SK-N-DZ (cell line): Measurements from ENCODE around the gene NMRAL1.

Experiments
- DNase-seq: peaks from one replicate; pipeline ENCODE4 v3.0.0-alpha.2; 2015; ENCODE audit warnings: low spot score

NMRAL1 gene

GRCh38 chr16:4505356-4506147 lies 31.1 kb upstream of the NMRAL1 start:
- DNase-seq: no peak

DNA sequence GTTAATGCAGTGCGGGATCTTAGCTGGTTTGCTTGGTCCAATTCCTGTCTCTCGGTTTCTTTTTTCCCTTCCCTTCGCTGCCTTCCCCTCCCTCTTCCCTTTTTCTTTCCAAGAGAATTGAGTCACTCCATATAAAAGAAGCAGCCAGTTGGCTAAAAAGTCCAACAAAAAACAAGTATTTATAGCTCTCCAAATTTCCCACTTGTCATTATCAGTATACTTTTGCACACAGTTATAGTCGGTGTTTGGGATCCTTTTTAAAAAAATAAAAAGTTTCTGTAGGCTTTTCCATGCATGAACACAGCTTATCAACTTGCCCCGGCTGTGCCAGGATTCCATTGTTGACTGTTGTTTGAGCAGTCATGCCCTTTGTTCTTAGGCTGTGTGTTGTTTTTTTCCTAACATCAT lies 26.6 kb upstream of the NMRAL1 start:
- DNase-seq: no peak

DNA sequence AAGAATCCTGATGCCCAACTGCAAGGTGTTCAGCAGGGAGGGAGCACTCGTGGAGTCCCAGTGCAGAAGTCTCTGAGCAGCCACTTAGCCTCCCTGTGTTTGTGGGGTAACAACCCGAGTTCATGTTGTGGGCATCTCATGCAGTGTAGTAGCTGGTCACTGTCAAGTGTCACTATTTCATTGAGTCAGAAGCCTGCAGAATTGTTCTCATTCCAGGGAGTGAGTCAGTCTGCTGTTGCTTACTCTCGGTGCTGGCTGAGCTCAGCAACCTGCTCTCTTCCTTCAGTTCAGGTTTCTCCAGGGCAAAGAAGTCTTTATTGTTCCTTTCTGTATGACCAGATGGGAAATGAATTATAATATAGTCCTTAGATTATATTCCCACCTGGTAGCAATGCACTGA lies 25.8 kb upstream of the NMRAL1 start:
- no peak for DNase-seq

GRCh38 chr16:4499196-4499555 lies 24.8 kb upstream of the NMRAL1 start:
- no peak for DNase-seq

DNA sequence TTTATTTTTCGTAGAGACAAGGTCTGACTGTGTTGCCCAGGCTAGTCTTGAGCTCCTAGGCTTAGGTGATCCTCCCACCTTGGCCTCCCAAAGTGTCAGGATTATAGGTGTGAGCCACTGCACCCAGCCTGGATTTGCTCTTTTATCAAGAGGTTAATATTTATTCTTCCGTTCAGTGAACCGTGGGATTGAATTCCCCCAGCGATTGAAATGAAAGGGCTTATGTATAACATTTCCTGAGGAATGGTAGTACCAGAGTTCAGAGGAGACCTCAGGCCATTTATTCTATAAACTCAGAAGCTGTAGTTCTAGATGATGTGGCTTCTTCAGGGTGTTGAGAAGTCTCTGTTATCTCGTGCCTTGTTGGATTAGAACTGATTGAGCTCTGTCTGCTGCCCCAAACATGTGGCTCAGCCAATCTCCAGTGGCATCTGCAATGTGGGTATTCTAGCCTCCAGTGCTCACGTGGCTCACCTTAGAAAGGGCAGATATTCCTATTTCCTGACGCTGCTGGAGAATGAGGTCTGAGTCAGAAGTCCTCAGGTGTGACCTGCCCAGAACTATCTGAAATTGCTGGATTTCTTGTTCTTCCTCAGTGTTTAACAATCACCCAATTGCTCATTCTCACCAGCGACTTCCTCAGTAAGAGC lies 24.2 kb upstream of the NMRAL1 start:
- no peak for DNase-seq

GRCh38 chr16:4496305-4496704 lies 21.9 kb upstream of the NMRAL1 start:
- no peak for DNase-seq

- no peak for DNase-seq
Measured at GRCh38 chr16:4495766-4496165, 21.3 kb upstream of the NMRAL1 start.

- no peak for DNase-seq
Measured at GRCh38 chr16:4494746-4495490, 20.5 kb upstream of the NMRAL1 start.

DNA sequence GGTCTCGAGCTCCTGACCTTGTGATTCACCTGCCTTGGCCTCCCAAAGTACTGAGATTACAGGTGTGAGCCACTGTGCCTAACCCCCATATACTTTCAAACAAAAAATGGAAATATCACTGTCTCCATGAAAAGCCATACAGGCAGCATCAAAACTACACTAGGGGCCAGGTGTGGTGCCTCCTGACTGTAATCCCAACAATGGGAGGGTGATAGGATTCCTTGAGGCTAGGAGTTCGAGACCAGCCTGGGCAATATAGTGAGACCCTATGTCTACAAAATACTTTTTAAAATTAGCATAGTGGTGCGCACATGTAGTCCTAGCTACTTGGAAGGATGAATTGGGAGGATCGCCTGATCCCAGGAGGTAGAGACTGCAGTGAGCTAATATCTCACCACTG lies 17.5 kb upstream of the NMRAL1 start:
- no peak for DNase-seq

GRCh38 chr16:4489030-4489429 lies 14.6 kb upstream of the NMRAL1 start:
- DNase-seq: no peak

DNA sequence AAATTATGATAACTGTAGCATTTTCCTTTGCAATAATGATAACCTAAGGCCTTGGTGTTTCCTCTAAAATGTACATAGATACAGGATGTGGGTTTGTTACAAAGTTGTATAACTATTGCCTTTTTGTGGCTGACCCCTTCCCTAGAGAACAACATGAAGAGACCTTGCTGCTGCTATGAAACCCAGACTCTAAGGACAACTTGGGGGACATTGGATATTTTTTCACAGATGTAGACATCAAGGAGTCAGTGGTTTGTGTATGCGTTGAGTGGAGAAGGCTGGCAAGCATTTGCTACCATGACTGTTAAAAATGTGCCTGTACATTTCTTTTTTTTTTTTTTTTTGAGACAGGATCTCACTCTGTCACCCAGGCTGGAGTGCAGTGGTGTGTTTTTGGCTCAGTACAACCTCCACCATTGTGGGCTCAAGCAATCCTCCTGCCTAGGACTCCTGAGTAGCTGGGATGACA lies 14.1 kb upstream of the NMRAL1 start:
- DNase-seq: no peak

DNA sequence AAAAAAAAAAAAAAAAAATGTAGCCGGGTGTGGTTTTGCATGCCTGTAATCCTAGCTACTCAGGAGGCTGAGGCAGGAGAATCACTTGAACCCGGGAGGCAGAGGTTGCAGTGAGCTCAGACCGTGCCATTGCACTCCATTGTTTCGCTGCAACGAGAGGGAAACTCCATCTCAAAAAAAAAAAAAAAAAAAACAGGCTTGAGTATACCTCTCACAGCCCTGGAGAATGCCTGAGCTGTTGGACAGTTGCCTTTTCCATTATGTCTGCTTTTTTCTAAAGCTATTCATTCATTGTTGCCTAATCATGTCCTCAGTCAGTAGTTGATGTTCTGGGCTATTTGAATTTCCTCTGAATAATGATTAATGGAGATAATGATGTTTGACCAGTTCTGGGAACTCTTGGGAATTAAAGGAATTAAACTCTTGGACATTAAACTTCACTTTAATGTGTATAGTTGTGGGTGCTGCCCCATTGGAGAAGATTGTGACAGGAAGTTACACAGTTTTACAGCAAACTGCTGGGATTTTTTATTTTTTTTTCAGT lies 13.6 kb upstream of the NMRAL1 start:
- no peak for DNase-seq

DNA sequence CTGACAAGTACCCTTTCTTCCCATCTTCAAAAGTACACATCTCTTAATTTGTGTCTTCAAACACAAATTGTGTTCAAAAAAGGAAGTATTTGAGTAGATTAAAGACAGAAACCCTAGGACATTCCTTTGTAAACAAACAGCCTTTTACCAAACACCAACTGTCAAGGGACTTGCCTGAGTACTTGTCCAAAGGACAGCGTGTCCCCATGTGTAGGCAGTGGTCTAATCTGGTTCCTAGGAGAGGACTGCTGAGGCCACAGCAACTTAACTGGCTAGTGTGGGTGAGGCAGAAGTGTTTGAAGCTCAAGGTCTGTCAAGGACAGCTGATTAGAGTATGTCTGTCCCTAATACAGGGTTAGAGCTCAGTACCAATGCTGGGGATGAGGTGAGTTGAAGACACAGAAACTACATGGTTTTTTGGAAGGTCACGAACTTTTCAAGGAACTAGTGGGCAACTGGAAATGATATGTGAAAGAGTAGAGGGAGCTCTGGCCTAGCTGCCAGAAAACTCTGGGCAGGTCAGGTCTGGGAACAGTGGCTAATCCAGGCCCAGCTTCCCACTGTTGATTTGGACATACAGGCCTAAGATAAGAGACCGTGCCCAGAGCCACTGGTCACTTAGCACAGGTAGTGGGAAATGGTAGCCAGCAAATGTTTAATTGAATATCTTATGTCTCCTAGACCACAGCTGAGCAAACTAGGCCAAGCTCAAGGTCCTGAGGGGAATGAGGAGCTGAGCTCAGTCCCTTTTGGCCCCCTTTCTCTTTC lies 11.9 kb upstream of the NMRAL1 start:
- no peak for DNase-seq

GRCh38 chr16:4481963-4482362 lies 7.5 kb upstream of the NMRAL1 start:
- no peak for DNase-seq

GRCh38 chr16:4481526-4481925 lies 7.1 kb upstream of the NMRAL1 start:
- no peak for DNase-seq

DNA sequence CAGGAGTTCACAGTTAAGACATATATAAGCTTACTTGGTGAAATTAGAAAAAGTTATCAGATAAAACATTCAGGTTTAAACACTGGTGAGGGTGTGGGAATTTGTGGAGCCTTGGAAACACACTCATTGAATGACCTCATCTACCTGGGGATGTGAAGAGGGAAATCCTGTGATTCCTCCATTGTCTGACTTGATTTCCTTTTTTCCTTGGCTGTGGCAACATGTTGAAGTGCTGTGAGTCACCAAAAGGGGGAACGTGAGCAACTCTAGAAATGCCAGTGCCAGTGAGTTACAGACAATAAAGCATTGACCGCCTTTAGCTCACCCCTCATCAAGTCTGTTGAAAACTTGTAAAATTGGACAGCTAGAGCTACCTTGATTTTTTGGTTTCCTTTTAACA lies 3.5 kb upstream of the NMRAL1 start:
- no peak for DNase-seq

DNA sequence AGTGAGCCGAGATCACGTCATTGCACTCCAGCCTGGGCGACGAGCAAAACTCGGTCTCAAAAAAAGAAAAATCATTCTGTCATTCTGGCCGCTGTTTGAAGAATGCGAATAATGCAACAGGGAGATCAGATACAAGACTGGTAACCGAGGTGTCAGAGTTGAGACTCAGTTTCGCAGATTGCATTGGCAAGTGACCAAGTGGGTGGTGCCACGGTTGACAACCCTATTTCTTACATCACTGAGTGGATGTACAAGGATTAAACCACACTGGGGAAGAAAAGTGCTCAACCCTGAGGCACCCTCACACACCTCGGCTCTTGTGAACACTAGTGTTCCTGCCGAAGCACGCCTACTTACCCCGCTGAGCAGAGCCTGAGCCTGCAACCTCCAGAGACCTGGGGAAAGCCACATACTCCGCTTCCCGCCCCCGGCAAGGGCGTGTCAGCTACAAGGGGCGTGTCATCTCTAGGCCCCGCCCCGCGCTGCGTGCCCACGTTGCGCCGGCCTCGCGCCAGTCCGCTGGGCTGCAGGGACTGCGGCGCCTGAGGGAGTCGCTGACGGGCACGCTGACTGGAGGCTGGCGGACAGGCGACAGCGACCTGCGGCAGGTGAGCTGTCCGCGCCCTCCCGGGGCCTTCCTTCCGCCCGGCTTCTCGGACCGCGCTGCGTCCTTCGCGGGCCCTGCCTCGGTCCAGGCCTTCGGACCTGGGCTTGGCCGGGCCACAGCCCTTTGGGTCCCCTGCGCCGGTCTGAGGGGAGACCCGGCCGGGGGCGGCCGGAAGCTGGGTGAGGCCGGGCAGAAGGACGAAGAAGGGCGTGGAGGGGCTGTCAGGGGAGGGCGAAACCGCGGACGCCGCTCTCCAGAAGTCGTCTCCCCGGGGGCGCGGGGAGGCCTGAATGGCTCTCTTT lies 1.7 kb upstream of the NMRAL1 start, which contains the start of gene HMOX2:
Gene HMOX2 (plus strand): TSS at position 519 of the 909 bp plus-strand sequence. CDS start 29,127 bp downstream, outside the sequence.
- DNase-seq: peak; percentile 92

GRCh38 chr16:4472880-4473279 lies 1.5 kb downstream of the NMRAL1 start:
- no peak for DNase-seq

DNA sequence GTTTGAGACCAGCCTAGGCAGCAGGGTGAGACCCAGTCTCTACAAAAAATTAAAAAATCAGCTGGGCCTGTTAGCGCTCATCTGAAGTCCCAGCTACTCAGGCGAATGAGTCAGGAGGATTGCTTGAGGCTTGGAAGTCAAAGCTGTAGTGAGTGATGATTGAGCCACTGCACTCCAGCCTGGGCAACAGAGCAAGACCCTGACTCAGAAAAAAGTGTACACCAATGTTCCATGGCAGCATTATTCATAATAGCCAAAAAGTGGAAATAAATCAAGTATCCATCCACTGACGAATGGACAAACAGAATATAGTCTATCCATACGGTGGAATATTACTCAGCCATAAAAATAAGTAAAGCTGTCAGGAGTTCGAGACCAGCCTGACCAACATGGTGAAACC lies 2.6 kb downstream of the NMRAL1 start:
- no peak for DNase-seq

DNA sequence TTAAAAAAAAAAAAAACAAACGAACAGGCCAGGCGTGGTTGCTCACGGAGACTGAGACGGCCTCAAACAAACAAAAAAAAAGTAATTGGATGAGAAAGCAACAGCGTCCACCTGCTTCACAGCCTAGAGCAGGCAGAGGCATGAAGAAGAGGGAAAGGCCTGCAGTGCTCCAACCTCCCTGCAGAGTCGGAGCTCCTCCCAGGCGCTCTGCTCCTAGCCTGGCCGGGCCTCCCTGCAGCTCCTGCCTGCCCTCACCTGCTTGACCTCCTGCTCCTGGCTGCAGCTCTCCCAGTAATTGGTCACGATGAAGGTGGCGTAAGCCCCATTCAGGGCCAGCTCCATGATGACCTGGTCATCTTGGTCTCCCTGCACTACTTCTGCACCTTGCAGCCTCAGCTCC lies 5.5 kb downstream of the NMRAL1 start:
- DNase-seq: no peak
